Measurements from ENCODE around the gene ALKBH6.

GRCh38 chr19:35978271-35978670 lies 35.7 kb downstream of the ALKBH6 start:
- TF ChIP-seq CTCF (IDR thresholded peaks at IDR 0.05; ENCODE audit: low read depth, low read length), result no peak
- no peak for TF ChIP-seq EZH2phosphoT487 (IDR thresholded peaks at IDR 0.05; ENCODE audit: low read depth)

All from OCI-LY3 (cell line).